Tibial nerve (tissue), 4 donors: ENCODE results near the gene MED7. TPM values are rescaled to one million over a fixed set of nuclear protein-coding genes. Genes with fewer than 3 reads are reported as not detected.

ENCODE experiments used
- DNase-seq, 2 donors: peaks; one replicate each; pipeline ENCODE4 v3.0.0-alpha.2; 2019; ENCODE audit warnings: low spot score in 2 of 2
- H3K27ac ChIP-seq, 4 donors: fragments of 200-600 bp; sonication (generic) in 3 of 4; one replicate each; pipeline ENCODE4 v1.5.1; 2017 to 2019; ENCODE audit warnings: mild to moderate bottlenecking in 1 of 4
- H3K27me3 ChIP-seq, 2 donors: fragments of 200-600 bp; sonication (generic) in 1 of 2; one replicate each; pipeline versions ENCODE4 v1.5.1 to v1.6.0; 2017 to 2019
- H3K36me3 ChIP-seq, 3 donors: fragments of 200-600 bp; sonication (generic); one replicate each; pipeline ENCODE4 v1.5.1; 2018 to 2019
- H3K4me1 ChIP-seq, 4 donors: fragments of 200-600 bp; sonication (generic) in 3 of 4; one replicate each; pipeline ENCODE4 v1.5.1; 2017 to 2019
- H3K4me3 ChIP-seq, 4 donors: fragments of 200-600 bp; sonication (generic) in 3 of 4; one replicate each; pipeline ENCODE4 v1.5.1; 2017 to 2019; ENCODE audit warnings: mild to moderate bottlenecking in 1 of 4, moderate library complexity in 1 of 4
- H3K9me3 ChIP-seq, 4 donors: fragments of 200-600 bp; sonication (generic) in 3 of 4; one replicate each; pipeline ENCODE4 v1.5.1; 2017 to 2019
- EP300 ChIP-seq, 2 donors: sonication (generic); formaldehyde crosslinking; IDR thresholded peaks; one replicate each; pipeline ENCODE4 v1.6.1; 2017; ENCODE audit warnings: antibody characterized with exemption in 2 of 2, mild to moderate bottlenecking in 1 of 2
- POLR2A ChIP-seq, 2 donors: fragments of 450-650 bp; IDR thresholded peaks; one replicate each; pipeline ENCODE4 v1.6.1; 2017; ENCODE audit warnings: antibody characterized with exemption in 2 of 2, mild to moderate bottlenecking in 2 of 2, moderate library complexity in 2 of 2
- WGBS, 2 donors: methylation state at CpG; one replicate each; pipeline ENCODE4 v1.1.5; 2018; 5-methylcytosine and 5-hydroxymethylcytosine counted together
- total RNA-seq, 4 donors: library from RNA; depleted of rRNA; stranded (reverse); fragments of >200 nt; gene quantifications; one replicate each; pipeline ENCODE4 v1.1.0, GENCODE V29; 2016
- TF ChIP-seq, protein P1 (sequence below), 5 experiments: fragments of 200-600 bp in 3 of 5; fragments of 450-650 bp in 2 of 5; sonication (generic) in 3 of 5; IDR thresholded peaks; one replicate each; pipeline ENCODE4 v1.5.1; 2016 to 2019; ENCODE audit warnings: antibody characterized with exemption in 5 of 5, mild to moderate bottlenecking in 3 of 5, moderate library complexity in 2 of 5

MED7 gene
- total RNA-seq, 4 donors from 2014 or later, result 5.9 to 15.7 (median 12.3) TPM

DNA sequence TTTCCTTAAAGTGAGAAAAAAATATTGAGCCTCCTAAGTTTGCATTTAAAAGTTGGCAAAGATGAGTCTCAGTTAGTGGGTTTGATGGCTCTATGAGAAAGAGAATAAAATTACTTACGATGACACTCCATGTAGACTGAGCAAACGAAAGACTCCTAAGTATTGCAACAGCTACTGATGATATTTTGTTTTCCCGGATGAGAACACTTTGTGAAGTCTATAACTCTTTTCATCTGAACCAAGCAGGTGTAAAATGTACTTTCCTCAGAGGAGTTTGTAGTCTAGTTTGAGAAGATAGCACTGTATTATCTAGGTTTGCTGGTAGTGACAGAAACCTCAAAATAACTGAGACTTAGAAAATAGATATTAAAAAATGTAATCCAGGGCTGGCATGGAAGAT lies 36.3 kb upstream of the MED7 start:
- Histone ChIP-seq H3K4me3 (no peak overlapping the region), H3K27me3 (no peaks in the 10 kb centered on the region), H3K9me3 (no peaks in the 10 kb centered on the region), H3K27ac (no peak overlapping the region), H3K36me3 (no peaks in the 10 kb centered on the region), H3K4me1 (no peaks in the 10 kb centered on the region)
- no peak for TF ChIP-seq POLR2A (IDR thresholded peaks at IDR 0.05)
- TF ChIP-seq, protein P1, sequence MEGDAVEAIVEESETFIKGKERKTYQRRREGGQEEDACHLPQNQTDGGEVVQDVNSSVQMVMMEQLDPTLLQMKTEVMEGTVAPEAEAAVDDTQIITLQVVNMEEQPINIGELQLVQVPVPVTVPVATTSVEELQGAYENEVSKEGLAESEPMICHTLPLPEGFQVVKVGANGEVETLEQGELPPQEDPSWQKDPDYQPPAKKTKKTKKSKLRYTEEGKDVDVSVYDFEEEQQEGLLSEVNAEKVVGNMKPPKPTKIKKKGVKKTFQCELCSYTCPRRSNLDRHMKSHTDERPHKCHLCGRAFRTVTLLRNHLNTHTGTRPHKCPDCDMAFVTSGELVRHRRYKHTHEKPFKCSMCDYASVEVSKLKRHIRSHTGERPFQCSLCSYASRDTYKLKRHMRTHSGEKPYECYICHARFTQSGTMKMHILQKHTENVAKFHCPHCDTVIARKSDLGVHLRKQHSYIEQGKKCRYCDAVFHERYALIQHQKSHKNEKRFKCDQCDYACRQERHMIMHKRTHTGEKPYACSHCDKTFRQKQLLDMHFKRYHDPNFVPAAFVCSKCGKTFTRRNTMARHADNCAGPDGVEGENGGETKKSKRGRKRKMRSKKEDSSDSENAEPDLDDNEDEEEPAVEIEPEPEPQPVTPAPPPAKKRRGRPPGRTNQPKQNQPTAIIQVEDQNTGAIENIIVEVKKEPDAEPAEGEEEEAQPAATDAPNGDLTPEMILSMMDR (IDR thresholded peaks at IDR 0.05), result no peak
- TF ChIP-seq EP300 (IDR thresholded peaks at IDR 0.05), result no peak
- no peak for DNase-seq
- 70 to 89% methylated on average over 3 of the region's 3 CpGs for WGBS, 2 donors

DNA sequence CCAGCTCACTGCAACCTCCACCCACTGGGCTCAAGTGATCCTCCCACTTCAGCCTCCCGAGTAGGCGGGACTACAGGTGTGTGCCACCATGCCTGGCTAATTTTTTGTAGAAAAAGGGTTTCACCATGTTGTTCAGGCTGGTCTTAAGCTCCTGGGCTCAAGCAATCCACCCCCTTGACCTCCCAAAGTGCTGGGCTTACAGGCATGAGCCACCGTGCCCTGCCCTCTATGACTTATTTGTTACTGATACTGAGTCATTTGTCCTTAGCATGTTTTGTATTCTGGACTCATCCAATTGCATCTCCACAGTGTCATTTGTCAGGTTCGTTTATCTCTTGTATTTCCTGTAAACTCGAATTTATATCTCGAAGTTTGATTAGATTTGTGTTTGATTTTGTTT lies 35.3 kb upstream of the MED7 start:
- no peak for DNase-seq
- Histone ChIP-seq H3K4me3 (no peak overlapping the region), H3K4me1 (no peaks in the 10 kb centered on the region), H3K9me3 (no peaks in the 10 kb centered on the region), H3K36me3 (no peaks in the 10 kb centered on the region), H3K27ac (no peak overlapping the region), H3K27me3 (no peaks in the 10 kb centered on the region)
- TF ChIP-seq EP300 (IDR thresholded peaks at IDR 0.05) (no peak), POLR2A (IDR thresholded peaks at IDR 0.05) (no peak)
- TF ChIP-seq, protein P1 (IDR thresholded peaks at IDR 0.05), result no peak
- 80% methylated on average over 6 of the region's 6 CpGs for WGBS, 2 donors

DNA sequence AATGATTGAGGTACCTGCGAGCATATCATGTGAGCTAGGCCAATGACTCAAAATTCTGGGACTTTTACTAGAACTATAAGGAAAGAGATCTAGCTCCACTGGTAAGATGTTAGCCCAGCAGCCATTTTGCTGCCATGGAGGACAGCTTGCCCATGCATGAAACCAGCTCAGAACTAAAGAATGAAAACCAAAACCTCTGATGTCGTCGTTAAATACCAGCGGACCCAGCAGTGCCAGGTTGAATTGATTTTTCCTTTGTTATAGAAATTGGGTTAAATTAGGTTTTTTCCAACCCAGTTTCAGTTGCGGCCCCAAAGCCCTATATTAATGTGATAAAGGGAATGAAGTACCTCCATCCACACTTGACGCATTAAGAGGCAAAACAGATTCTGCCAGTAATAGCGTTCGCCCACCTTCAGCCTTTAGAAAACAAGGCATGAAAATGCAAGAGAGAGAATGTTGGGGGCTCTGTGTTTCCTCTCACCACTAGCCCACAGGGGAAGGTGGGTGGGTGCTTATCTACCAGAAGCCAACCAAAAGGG lies 32.5 kb upstream of the MED7 start:
- DNase-seq, result no peak
- TF ChIP-seq EP300 (IDR thresholded peaks at IDR 0.05) (no peak), POLR2A (IDR thresholded peaks at IDR 0.05) (no peak)
- TF ChIP-seq, protein P1 (IDR thresholded peaks at IDR 0.05), result no peak
- Histone ChIP-seq H3K27me3 (no peaks in the 10 kb centered on the region), H3K27ac (no peak overlapping the region), H3K4me3 (no peak overlapping the region), H3K36me3 (no peaks in the 10 kb centered on the region), H3K9me3 (no peaks in the 10 kb centered on the region), H3K4me1 (no peaks in the 10 kb centered on the region)
- 89 to 91% methylated on average over 8 of the region's 8 CpGs for WGBS, 2 donors

DNA sequence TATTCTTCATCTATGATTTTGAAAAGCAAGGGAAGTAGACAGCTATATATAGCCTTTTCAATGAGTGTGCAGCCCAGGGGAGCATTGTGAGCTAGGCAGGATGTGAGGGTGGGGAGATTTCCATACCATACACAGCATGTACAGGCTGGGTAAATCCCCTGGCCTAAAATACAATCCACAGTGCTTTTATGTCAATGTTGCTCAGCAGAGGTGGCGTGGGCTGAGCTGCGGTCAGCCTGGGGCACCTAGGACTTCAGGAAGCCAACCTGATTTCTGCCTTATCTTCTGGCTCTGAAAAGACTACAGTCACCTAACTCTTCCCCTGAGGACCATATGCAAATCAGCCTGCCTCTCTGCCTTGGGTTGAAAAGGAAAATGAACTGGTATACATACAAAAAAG lies 29.7 kb upstream of the MED7 start:
- DNase-seq, result no peak
- TF ChIP-seq, protein P1 (IDR thresholded peaks at IDR 0.05), result no peak
- TF ChIP-seq POLR2A (IDR thresholded peaks at IDR 0.05), result no peak
- no peak for TF ChIP-seq EP300 (IDR thresholded peaks at IDR 0.05)
- Histone ChIP-seq H3K4me1 (no peaks in the 10 kb centered on the region), H3K27me3 (no peaks in the 10 kb centered on the region), H3K36me3 (no peaks in the 10 kb centered on the region), H3K4me3 (no peak overlapping the region), H3K9me3 (no peaks in the 10 kb centered on the region), H3K27ac (no peak overlapping the region)
- 39 to 46% methylated on average over 2 of the region's 2 CpGs for WGBS, 2 donors

DNA sequence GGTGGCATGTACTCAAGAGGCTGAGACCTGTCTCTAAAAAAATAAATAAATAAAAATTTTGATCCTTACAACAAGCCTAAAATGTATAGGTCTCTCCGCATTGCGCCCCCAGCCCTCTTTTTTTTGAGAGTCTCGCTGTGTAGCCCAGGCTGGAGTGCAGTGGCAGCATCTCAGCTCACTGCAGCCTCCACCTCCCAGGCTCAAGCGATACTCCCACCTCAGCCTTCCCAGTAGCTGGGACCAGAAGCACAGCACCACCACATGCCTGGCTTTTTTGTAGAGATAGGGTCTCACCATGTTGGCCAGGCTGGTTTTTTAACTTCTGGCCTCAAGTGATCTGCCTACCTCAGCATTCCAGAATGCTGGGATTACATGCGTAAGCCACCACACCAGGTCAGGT lies 25.6 kb upstream of the MED7 start:
- H3K27me3 ChIP-seq, result no peaks in the 10 kb centered on the region
- H3K4me1 ChIP-seq, result no peaks in the 10 kb centered on the region
- no peak overlapping the region for H3K4me3 ChIP-seq
- no peak for TF ChIP-seq POLR2A (IDR thresholded peaks at IDR 0.05)
- no peak for TF ChIP-seq EP300 (IDR thresholded peaks at IDR 0.05)
- TF ChIP-seq, protein P1 (IDR thresholded peaks at IDR 0.05), result no peak
- H3K9me3 ChIP-seq, result no peaks in the 10 kb centered on the region
- no peak for DNase-seq
- no peak overlapping the region for H3K27ac ChIP-seq
- WGBS, 2 donors, result 94 to 99% methylated on average over 5 of the region's 5 CpGs
- no peaks in the 10 kb centered on the region for H3K36me3 ChIP-seq
